Uterus (tissue), 4 donors: ENCODE measurements around the gene LCE1A. TPM values are rescaled to one million over a fixed set of nuclear protein-coding genes. Genes with fewer than 3 reads are reported as not detected.

Experiments
- DNase-seq, 2 donors: peaks; one replicate each; pipeline ENCODE4 v3.0.0-alpha.2; 2019 to 2020
- H3K27ac ChIP-seq, 2 donors: fragments of 200-600 bp; sonication (generic); 1 replicate in 1 of 2; 2 replicates in 1 of 2; pipeline ENCODE4 v1.5.1; 2016 to 2018
- H3K27me3 ChIP-seq, 2 donors: fragments of 200-600 bp; sonication (generic); one replicate each; pipeline ENCODE4 v1.5.1; 2018 to 2019; ENCODE audit warnings: control low read depth in 1 of 2
- H3K36me3 ChIP-seq, 2 donors: fragments of 200-600 bp; sonication (generic); one replicate each; pipeline ENCODE4 v1.5.1; 2019; ENCODE audit warnings: control low read depth in 1 of 2
- H3K4me1 ChIP-seq, 2 donors: fragments of 200-600 bp; sonication (generic); one replicate each; pipeline ENCODE4 v1.5.1; 2018 to 2019; ENCODE audit warnings: control low read depth in 1 of 2
- H3K4me3 ChIP-seq, 2 donors: fragments of 200-600 bp; sonication (generic); 1 replicate in 1 of 2; 2 replicates in 1 of 2; pipeline ENCODE4 v1.5.1; 2018 to 2019; ENCODE audit warnings: mild to moderate bottlenecking in 1 of 2
- H3K9me3 ChIP-seq, 2 donors: fragments of 200-600 bp; sonication (generic); one replicate each; pipeline ENCODE4 v1.5.1; 2019; ENCODE audit warnings: control low read depth in 1 of 2
- POLR2A ChIP-seq, 2 donors: fragments of 450-650 bp; IDR thresholded peaks; one replicate each; pipeline ENCODE4 v1.6.1; 2016; ENCODE audit warnings: antibody characterized with exemption in 2 of 2, mild to moderate bottlenecking in 1 of 2, moderate library complexity in 1 of 2
- intact Hi-C: fragments of 100-400 bp; cut with DNase I; formaldehyde crosslinking; loops from one replicate; pipeline ENCODE4 v1.15.1; 2023; ENCODE audit warnings: low total_unique reads
- total RNA-seq, 4 donors: library from RNA; depleted of rRNA in 3 of 4; stranded (reverse); fragments of >200 nt in 3 of 4; gene quantifications; one replicate each; pipeline versions ENCODE4 v1.1.0 to v1.2.4, GENCODE V29; 2014 to 2023
- TF ChIP-seq, protein P1 (sequence below), 4 experiments: fragments of 200-600 bp in 2 of 4; fragments of 450-650 bp in 2 of 4; sonication (generic) in 2 of 4; IDR thresholded peaks; one replicate each; pipeline ENCODE4 v1.5.1; 2016 to 2019; ENCODE audit warnings: antibody characterized with exemption in 4 of 4, mild to moderate bottlenecking in 2 of 4, moderate library complexity in 1 of 4
- donor health status: DM: yes; HTN: yes; CAD: no.

The LCE1A gene
- total RNA-seq, 4 donors from 2014 or later, result not detected

- intact Hi-C loops, result no loop called here
- Histone ChIP-seq H3K4me3 (no peak within 1 kb of the TSS), H3K27me3 (no peaks in the 10 kb centered on the region), H3K27ac (no peak within 1 kb of the TSS), H3K9me3 (no peaks in the 10 kb centered on the region), H3K4me1 (no peaks in the 10 kb centered on the region), H3K36me3 (no peaks in the 10 kb centered on the region)
- DNase-seq, result no peak
- TF ChIP-seq POLR2A (IDR thresholded peaks at IDR 0.05), result no peak
- TF ChIP-seq, protein P1, sequence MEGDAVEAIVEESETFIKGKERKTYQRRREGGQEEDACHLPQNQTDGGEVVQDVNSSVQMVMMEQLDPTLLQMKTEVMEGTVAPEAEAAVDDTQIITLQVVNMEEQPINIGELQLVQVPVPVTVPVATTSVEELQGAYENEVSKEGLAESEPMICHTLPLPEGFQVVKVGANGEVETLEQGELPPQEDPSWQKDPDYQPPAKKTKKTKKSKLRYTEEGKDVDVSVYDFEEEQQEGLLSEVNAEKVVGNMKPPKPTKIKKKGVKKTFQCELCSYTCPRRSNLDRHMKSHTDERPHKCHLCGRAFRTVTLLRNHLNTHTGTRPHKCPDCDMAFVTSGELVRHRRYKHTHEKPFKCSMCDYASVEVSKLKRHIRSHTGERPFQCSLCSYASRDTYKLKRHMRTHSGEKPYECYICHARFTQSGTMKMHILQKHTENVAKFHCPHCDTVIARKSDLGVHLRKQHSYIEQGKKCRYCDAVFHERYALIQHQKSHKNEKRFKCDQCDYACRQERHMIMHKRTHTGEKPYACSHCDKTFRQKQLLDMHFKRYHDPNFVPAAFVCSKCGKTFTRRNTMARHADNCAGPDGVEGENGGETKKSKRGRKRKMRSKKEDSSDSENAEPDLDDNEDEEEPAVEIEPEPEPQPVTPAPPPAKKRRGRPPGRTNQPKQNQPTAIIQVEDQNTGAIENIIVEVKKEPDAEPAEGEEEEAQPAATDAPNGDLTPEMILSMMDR (IDR thresholded peaks at IDR 0.05), result no peak
Observed at GRCh38 chr1:152796421-152796820, 30.9 kb upstream of the LCE1A start, which contains the start of gene LCE1D. Gene LCE1D (plus strand): TSS chr1:152796721. CDS start chr1:152797795, 1,074 bp downstream.

GRCh38 chr1:152801333-152801732 is 25.9 kb upstream of the LCE1A start:
- Histone ChIP-seq H3K27me3 (no peaks in the 10 kb centered on the region), H3K27ac (no peak overlapping the region), H3K36me3 (no peaks in the 10 kb centered on the region), H3K4me1 (no peaks in the 10 kb centered on the region), H3K9me3 (no peaks in the 10 kb centered on the region), H3K4me3 (no peak overlapping the region)
- no peak for DNase-seq
- intact Hi-C loops, result no loop called here
- TF ChIP-seq, protein P1 (IDR thresholded peaks at IDR 0.05), result no peak
- TF ChIP-seq POLR2A (IDR thresholded peaks at IDR 0.05), result no peak

GRCh38 chr1:152806576-152806975 is 20.7 kb upstream of the LCE1A start, which contains the start of gene LCE1C:
Gene LCE1C (minus strand): TSS chr1:152806651. CDS start chr1:152805478, 1,173 bp downstream.
- Histone ChIP-seq H3K9me3 (no peaks in the 10 kb centered on the region), H3K27ac (no peak within 1 kb of the TSS), H3K27me3 (no peaks in the 10 kb centered on the region), H3K4me1 (no peaks in the 10 kb centered on the region), H3K36me3 (no peaks in the 10 kb centered on the region), H3K4me3 (no peak within 1 kb of the TSS)
- TF ChIP-seq, protein P1 (IDR thresholded peaks at IDR 0.05), result no peak
- no peak for TF ChIP-seq POLR2A (IDR thresholded peaks at IDR 0.05)
- no peak for DNase-seq
- intact Hi-C loops, result no loop called here

DNA sequence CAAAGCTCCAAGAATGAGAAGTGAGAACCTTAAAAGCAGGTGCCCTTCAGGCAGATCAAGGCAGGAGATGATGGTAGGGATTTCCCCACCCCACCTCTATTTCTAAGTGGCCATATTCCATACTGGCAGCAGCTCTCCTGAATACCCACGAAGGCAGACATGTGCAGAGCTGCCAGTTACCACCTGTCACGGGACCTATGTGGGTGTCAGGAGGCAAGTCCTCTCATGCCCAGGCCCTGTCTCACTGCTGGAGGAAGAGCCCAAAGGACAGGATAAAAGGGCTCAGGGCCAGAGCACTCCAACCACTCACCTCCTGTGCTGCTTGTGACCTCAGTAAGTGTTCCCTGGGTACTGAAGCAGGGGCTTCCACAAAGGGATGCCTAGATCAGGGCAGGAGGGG is 16.2 kb upstream of the LCE1A start:
- no peaks in the 10 kb centered on the region for H3K27me3 ChIP-seq
- no peaks in the 10 kb centered on the region for H3K36me3 ChIP-seq
- no peak for DNase-seq
- no peak overlapping the region for H3K27ac ChIP-seq
- no peaks in the 10 kb centered on the region for H3K9me3 ChIP-seq
- H3K4me1 ChIP-seq, result no peaks in the 10 kb centered on the region
- TF ChIP-seq, protein P1 (IDR thresholded peaks at IDR 0.05), result no peak
- TF ChIP-seq POLR2A (IDR thresholded peaks at IDR 0.05), result no peak
- H3K4me3 ChIP-seq, result no peak overlapping the region
- intact Hi-C loops, result no loop called here

GRCh38 chr1:152811671-152812070 is 15.6 kb upstream of the LCE1A start, which contains the start of gene LCE1B:
Gene LCE1B (plus strand): TSS chr1:152811971. CDS start chr1:152812447, 476 bp downstream.
- Histone ChIP-seq H3K36me3 (no peaks in the 10 kb centered on the region), H3K27me3 (no peaks in the 10 kb centered on the region), H3K4me1 (no peaks in the 10 kb centered on the region), H3K4me3 (no peak within 1 kb of the TSS), H3K9me3 (no peaks in the 10 kb centered on the region), H3K27ac (no peak within 1 kb of the TSS)
- intact Hi-C loops, result no loop called here
- no peak for DNase-seq
- TF ChIP-seq, protein P1 (IDR thresholded peaks at IDR 0.05), result no peak
- TF ChIP-seq POLR2A (IDR thresholded peaks at IDR 0.05), result no peak
